PC-3 (cell line): ENCODE results near the gene PIAS4. TPM values are rescaled to one million over a fixed set of nuclear protein-coding genes. Genes with fewer than 3 reads are reported as not detected.

ENCODE experiments used
- ATAC-seq: fragments of 200-7000 bp; cut with Tn5 transposase; 2 replicates; pipeline ENCODE4 v1.9.1; 2020; ENCODE audit warnings: mild to moderate bottlenecking, moderate library complexity
- BruUV-seq: library from RNA; stranded (reverse); fragments of 400-500 nt; replicated peaks from 2 replicates; lab custom pipeline; 2021; lab: Mats Ljungman, UMichigan
- CTCF ChIA-PET: fragments of 300-600 bp; sonication (Branson Sonifier 250); formaldehyde crosslinking; loops from one replicate; lab custom pipeline; 2022; ENCODE audit warnings: antibody characterized with exemption; lab: Charles Lee
- POLR2A ChIA-PET: fragments of 300-600 bp; sonication (Branson Sonifier 250); formaldehyde crosslinking; loops from one replicate; lab custom pipeline; 2022; ENCODE audit warnings: antibody characterized with exemption; ENCODE audit not compliant: unreplicated experiment; lab: Charles Lee
- DNase-seq: peaks from one replicate; pipeline ENCODE4 v3.0.0-alpha.2; 2015
- H2AFZ ChIP-seq: fragments of 300-600 bp; sonication (generic); 2 replicates; pipeline ENCODE4 v1.6.0; 2016; ENCODE audit warnings: antibody characterized with exemption, low read length
- H3F3A ChIP-seq: fragments of 300-600 bp; sonication (generic); one replicate; pipeline ENCODE4 v1.6.0; 2017; ENCODE audit warnings: antibody characterized with exemption, low read length, control low read depth, mild to moderate bottlenecking; ENCODE audit not compliant: unreplicated experiment
- H3K27ac ChIP-seq: fragments of 300-600 bp; sonication (generic); 2 replicates; pipeline ENCODE4 v1.5.1; 2016; ENCODE audit warnings: mild to moderate bottlenecking, low read length
- H3K27me3 ChIP-seq: fragments of 300-600 bp; sonication (generic); 2 replicates; pipeline ENCODE4 v1.6.1; 2016; ENCODE audit warnings: low read length, mixed read lengths
- H3K36me3 ChIP-seq: fragments of 300-600 bp; sonication (generic); 2 replicates; pipeline ENCODE4 v1.6.1; 2016; ENCODE audit warnings: low read depth, mixed run types, low read length, mixed read lengths
- H3K4me1 ChIP-seq: fragments of 300-600 bp; sonication (generic); 2 replicates; pipeline ENCODE4 v1.5.1; 2016; ENCODE audit warnings: low read length; ENCODE audit not compliant: insufficient read depth
- H3K4me2 ChIP-seq: fragments of 300-600 bp; sonication (generic); 2 replicates; pipeline ENCODE4 v1.6.0; 2016; ENCODE audit warnings: low read length
- H3K4me3 ChIP-seq: fragments of 300-600 bp; sonication (generic); 2 replicates; pipeline ENCODE4 v1.5.1; 2016; ENCODE audit warnings: mild to moderate bottlenecking, low read length, mixed read lengths
- H3K79me2 ChIP-seq: fragments of 300-600 bp; sonication (generic); 2 replicates; pipeline ENCODE4 v1.6.1; 2017; ENCODE audit warnings: low read length, mixed read lengths
- H3K9ac ChIP-seq: fragments of 300-600 bp; sonication (generic); 2 replicates; pipeline ENCODE4 v1.6.0; 2016; ENCODE audit warnings: mild to moderate bottlenecking, low read length
- H3K9me2 ChIP-seq: fragments of 300-600 bp; sonication (generic); replicated peaks from 2 replicates; pipeline ENCODE4 v1.6.1; 2016; ENCODE audit warnings: mixed run types, low read length, mixed read lengths
- H3K9me3 ChIP-seq: fragments of 300-600 bp; sonication (generic); 2 replicates; pipeline ENCODE4 v1.6.1; 2016; ENCODE audit warnings: low read length, mixed read lengths
- H4K20me1 ChIP-seq: fragments of 300-600 bp; sonication (generic); 2 replicates; pipeline ENCODE4 v1.6.1; 2016; ENCODE audit warnings: low read length, mixed read lengths
- CTCF ChIP-seq: fragments of 300-600 bp; sonication (generic); conservative IDR thresholded peaks from 2 replicates; pipeline ENCODE4 v1.5.1; 2017; ENCODE audit warnings: antibody characterized with exemption, low read depth, mild to moderate bottlenecking, low read length
- EZH2 ChIP-seq: fragments of 300-600 bp; sonication (generic); IDR thresholded peaks from one replicate; pipeline ENCODE4 v1.6.1; 2017; ENCODE audit warnings: antibody characterized with exemption, mild to moderate bottlenecking, low read length; ENCODE audit not compliant: unreplicated experiment
- EZH2phosphoT487 ChIP-seq: fragments of 300-600 bp; sonication (generic); IDR thresholded peaks from 2 replicates; pipeline ENCODE4 v1.6.1; 2018; ENCODE audit warnings: mild to moderate bottlenecking, antibody characterized with exemption, low read length, borderline replicate concordance
- intact Hi-C: fragments of 100-400 bp; cut with micrococcal nuclease; formaldehyde crosslinking; loops from 2 replicates; pipeline ENCODE4 v1.9.0; 2023
- total RNA-seq: library from RNA; depleted of rRNA; stranded (reverse); fragments of >200 nt; gene quantifications from 2 replicates; pipeline ENCODE4 v1.2.3, GENCODE V29; 2014

The PIAS4 gene
- total RNA-seq, 1 experiment from 2014 or later, result 21.0 TPM

GRCh38 chr19:4043401-4043800, 35.9 kb downstream of the PIAS4 start:
- no peaks in the 10 kb centered on the region for H4K20me1 ChIP-seq
- no peak overlapping the region for H3K27ac ChIP-seq
- no peaks in the 10 kb centered on the region for H3K9me3 ChIP-seq
- ATAC-seq (no peak), DNase-seq (no peak)
- no peak overlapping the region for H3K9ac ChIP-seq
- no peak overlapping the region for H3K4me3 ChIP-seq
- H2AFZ ChIP-seq, result no peak overlapping the region
- no peaks in the 10 kb centered on the region for H3K27me3 ChIP-seq
- H3K36me3 ChIP-seq, result no peaks in the 10 kb centered on the region
- TF ChIP-seq EZH2, result no peak
- no peak for TF ChIP-seq EZH2phosphoT487
- TF ChIP-seq CTCF, result no peak
- ChIA-PET CTCF (no interaction called here), POLR2A (interaction anchor here (0.6 kb wide), 1 partner anchor 34 kb away, joined by 3 read pairs; no protein-coding TSS in a partner anchor)
- no peak overlapping the region for H3K4me2 ChIP-seq
- H3K4me1 ChIP-seq, result 0 out of 2 replicates have a peak, but pooled peaks cover 3% of the 10 kb centered on the region
- no TSS peak for BruUV-seq
- intact Hi-C loops, result no loop called here
- no peaks in the 10 kb centered on the region for H3F3A ChIP-seq
- H3K9me2 ChIP-seq, result no peaks in the 10 kb centered on the region
- H3K79me2 ChIP-seq, result peaks cover 12% of the 10 kb centered on the region

- Histone ChIP-seq H3K79me2 (peaks cover 17% of the 10 kb centered on the region), H4K20me1 (no peaks in the 10 kb centered on the region), H3K27me3 (no peaks in the 10 kb centered on the region), H3K4me3 (no peak overlapping the region), H3K4me2 (no peak overlapping the region), H2AFZ (no peak overlapping the region), H3K9me2 (no peaks in the 10 kb centered on the region), H3K4me1 (0 out of 2 replicates have a peak, but pooled peaks cover 3% of the 10 kb centered on the region), H3F3A (no peaks in the 10 kb centered on the region), H3K36me3 (no peaks in the 10 kb centered on the region), H3K9ac (no peak overlapping the region), H3K27ac (no peak overlapping the region), H3K9me3 (no peaks in the 10 kb centered on the region)
- ChIA-PET CTCF (no interaction called here), POLR2A (interaction anchor here (0.6 kb wide), 1 partner anchor 34 kb away, joined by 3 read pairs; no protein-coding TSS in a partner anchor)
- no TSS peak for BruUV-seq
- TF ChIP-seq CTCF (no peak), EZH2phosphoT487 (no peak), EZH2 (no peak)
- ATAC-seq (no peak), DNase-seq (no peak)
- intact Hi-C loops, result no loop called here
Observed at GRCh38 chr19:4043966-4044715, 36.6 kb downstream of the PIAS4 start.

- DNase-seq, result no peak
- H3K9me2 ChIP-seq, result no peaks in the 10 kb centered on the region
- ATAC-seq, result no peak
- TF ChIP-seq EZH2phosphoT487, result no peak
- no peak for TF ChIP-seq CTCF
- TF ChIP-seq EZH2, result no peak
- no peak overlapping the region for H2AFZ ChIP-seq
- H3K4me1 ChIP-seq, result 0 out of 2 replicates have a peak, but pooled peaks cover 3% of the 10 kb centered on the region
- no peaks in the 10 kb centered on the region for H3F3A ChIP-seq
- POLR2A ChIA-PET, result no interaction called here
- no peak overlapping the region for H3K4me3 ChIP-seq
- no peaks in the 10 kb centered on the region for H3K9me3 ChIP-seq
- H3K27me3 ChIP-seq, result no peaks in the 10 kb centered on the region
- no peak overlapping the region for H3K9ac ChIP-seq
- BruUV-seq, result no TSS peak
- no peaks in the 10 kb centered on the region for H3K36me3 ChIP-seq
- peaks cover 26% of the 10 kb centered on the region for H3K79me2 ChIP-seq
- intact Hi-C loops, result no loop called here
- CTCF ChIA-PET, result no interaction called here
- H3K4me2 ChIP-seq, result no peak overlapping the region
- H4K20me1 ChIP-seq, result no peaks in the 10 kb centered on the region
- no peak overlapping the region for H3K27ac ChIP-seq
Observed at GRCh38 chr19:4044990-4045465, 37.5 kb downstream of the PIAS4 start.
